Measurements from ENCODE around the gene TUBB1.
"Not testable (repeated sequence)": the region's sequence is repeated elsewhere in the genome, so short reads cannot be mapped to it uniquely, and the experiment has no call there.

The TUBB1 gene

DNA sequence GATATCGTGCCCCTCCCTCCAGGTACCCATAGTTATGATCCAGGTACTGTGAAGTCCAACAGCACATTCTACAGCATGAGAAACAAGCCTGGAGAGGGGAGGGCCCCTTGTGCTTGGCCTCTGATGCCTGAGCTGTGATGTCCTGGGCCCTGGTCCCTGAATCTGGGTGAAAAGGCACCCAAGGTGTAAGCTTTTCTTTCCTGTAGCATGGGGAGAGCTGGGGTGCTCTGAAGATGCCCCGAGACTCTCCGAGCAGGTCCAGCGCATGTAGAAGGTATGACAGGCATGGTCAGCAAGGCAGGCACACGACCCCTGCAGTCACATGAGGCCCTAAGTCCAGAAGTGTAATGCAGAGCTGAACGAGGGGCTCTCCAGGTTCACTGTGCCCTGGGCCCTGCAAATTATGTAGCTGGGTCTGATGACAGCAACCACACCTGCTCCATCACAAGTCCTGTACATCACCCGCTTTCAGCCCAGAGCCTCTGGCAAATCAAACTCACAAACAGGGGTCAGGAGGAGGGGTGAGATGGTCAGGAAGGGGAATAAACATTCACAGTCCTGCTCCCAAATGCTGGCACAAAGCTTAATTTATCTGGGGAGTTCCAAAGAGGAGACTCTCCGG is 10.4 kb upstream of the TUBB1 start:
- Histone ChIP-seq H3K56ac (ENCODE audit: low read length) (no peak overlapping the region), H3K27me3 (ENCODE audit: insufficient read depth, low read length, poor library complexity) (no peaks in the 10 kb centered on the region), H3K79me1 (ENCODE audit: low read length) (peaks cover 5% of the 10 kb centered on the region), H3K23ac (ENCODE audit: low read length) (no peak overlapping the region), H4K8ac (ENCODE audit: low read depth, low read length) (no peak overlapping the region), H3K18ac (ENCODE audit: low read length) (no peak overlapping the region), H3K4ac (ENCODE audit: low read depth, low read length) (no peak overlapping the region), H3K79me2 (ENCODE audit: control insufficient read depth, insufficient read depth, low read length) (no peaks in the 10 kb centered on the region), H2BK5ac (ENCODE audit: low read length) (no peak overlapping the region), H2BK120ac (ENCODE audit: low read depth, low read length) (no peak overlapping the region), H3K4me2 (ENCODE audit: low read length) (no peak overlapping the region), H2AK5ac (ENCODE audit: low read length) (no peak overlapping the region), H3K4me1 (ENCODE audit: control insufficient read depth, low read depth, low read length) (peaks cover 3% of the 10 kb centered on the region), H2BK15ac (replicated peaks; ENCODE audit: low read depth) (no peak overlapping the region), H3K4me3 (ENCODE audit: low read length) (no peak overlapping the region), H3K9ac (ENCODE audit: low read length) (no peak overlapping the region), H3K27ac (ENCODE audit: low read depth, low read length) (no peak overlapping the region), H4K5ac (ENCODE audit: low read length) (no peak overlapping the region), H3K36me3 (ENCODE audit: control insufficient read depth, insufficient read depth, low read length) (no peaks in the 10 kb centered on the region)
- WGBS (ENCODE audit: extremely low coverage, insufficient coverage, low lambda C conversion rate) = no CpG with 5 or more reads among the region's 8 CpGs
- DNase-seq = no peak

DNA sequence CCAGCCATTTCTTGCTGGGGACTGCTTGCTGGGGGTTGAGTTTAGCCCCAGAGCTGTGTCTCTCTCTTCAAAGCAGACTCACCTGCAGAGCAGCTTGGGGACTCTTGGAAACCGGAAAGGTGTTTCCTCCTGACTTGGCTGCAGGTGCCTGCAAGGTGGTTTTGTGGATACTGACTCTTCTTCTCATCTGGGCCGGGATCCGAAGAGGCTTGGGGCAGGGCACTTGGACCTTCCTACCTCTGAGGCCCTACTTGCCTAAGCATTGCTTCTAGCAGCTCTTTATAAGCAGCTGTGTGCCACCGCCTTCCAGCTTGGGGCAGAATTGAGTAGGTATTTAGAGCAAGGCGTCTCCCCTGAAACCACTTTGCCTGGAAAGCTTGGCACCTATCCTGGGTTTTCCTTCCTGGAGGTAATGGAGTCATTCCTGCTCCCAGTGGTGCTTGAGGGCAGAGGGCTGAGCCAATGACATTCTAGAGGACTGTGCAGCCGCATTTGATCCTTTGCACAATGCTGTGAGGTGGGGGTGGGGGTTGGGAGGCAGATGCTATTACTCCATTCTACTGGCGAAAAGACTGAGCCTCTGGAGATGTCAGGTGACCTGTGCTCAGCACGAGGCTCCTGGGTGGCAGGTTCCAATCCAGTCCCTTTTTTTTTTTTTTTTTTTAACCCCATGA is 8.8 kb upstream of the TUBB1 start:
- Histone ChIP-seq H3K27ac (ENCODE audit: low read depth, low read length) (no peak overlapping the region), H3K36me3 (ENCODE audit: control insufficient read depth, insufficient read depth, low read length) (no peaks in the 10 kb centered on the region), H2BK15ac (replicated peaks; ENCODE audit: low read depth) (no peak overlapping the region)

DNA sequence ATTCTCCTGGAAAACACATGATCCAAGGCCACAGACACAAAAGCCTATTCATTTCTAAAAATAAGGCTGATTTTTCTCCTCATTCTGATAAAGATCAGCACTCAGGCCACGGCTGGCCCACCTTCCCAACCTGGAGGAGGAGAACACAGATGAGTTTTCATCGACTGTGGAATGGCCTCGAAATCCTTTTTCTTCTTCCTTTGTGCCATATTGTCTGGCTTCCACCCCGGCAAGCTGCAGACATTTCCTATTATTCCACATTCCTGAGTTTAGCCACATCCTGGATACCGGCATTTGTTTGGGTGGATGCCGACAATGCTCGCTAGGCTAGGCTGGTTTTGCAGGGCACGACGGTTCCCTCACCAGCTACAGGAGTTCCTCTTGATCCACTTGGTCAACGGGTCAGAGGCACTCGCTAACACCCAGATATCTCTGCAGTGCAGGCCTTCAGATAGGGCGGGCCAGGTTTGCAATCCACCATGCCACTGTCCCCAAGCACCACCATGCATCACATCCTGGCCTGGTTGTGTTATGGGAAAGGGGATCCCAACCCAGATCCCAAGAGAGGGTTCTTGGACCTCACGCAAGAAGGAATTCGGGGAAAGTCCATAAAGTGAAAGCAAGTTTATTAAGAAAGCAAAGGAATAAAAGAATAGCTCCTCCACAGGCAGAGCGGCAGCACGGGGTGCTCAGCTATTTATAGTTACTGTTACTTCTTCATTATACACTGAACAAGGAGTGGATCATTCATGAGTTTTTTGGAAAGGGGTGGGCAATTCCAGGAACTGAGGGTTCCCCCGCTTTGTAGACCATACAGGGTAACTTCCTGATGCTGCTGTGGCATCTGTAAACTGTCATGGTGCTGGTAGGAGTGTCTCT is 8.0 kb upstream of the TUBB1 start:
- no CpG with 5 or more reads among the region's 17 CpGs for WGBS (ENCODE audit: extremely low coverage, insufficient coverage, low lambda C conversion rate)
- no peak overlapping the region for H2BK15ac ChIP-seq (replicated peaks; ENCODE audit: low read depth)
- H3K4me2 ChIP-seq (ENCODE audit: low read length) = no peak overlapping the region
- H3K27me3 ChIP-seq (ENCODE audit: insufficient read depth, low read length, poor library complexity) = no peaks in the 10 kb centered on the region
- H2BK5ac ChIP-seq (ENCODE audit: low read length) = no peak overlapping the region
- H3K79me2 ChIP-seq (ENCODE audit: control insufficient read depth, insufficient read depth, low read length) = no peaks in the 10 kb centered on the region
- H4K8ac ChIP-seq (ENCODE audit: low read depth, low read length) = no peak overlapping the region
- H3K36me3 ChIP-seq (ENCODE audit: control insufficient read depth, insufficient read depth, low read length) = no peaks in the 10 kb centered on the region
- DNase-seq = peak; percentile 83
- no peak overlapping the region for H4K5ac ChIP-seq (ENCODE audit: low read length)
- H3K23ac ChIP-seq (ENCODE audit: low read length) = no peak overlapping the region
- H3K79me1 ChIP-seq (ENCODE audit: low read length) = peaks cover 2% of the 10 kb centered on the region
- peaks cover 3% of the 10 kb centered on the region for H3K4me1 ChIP-seq (ENCODE audit: control insufficient read depth, low read depth, low read length)
- no peak overlapping the region for H3K4ac ChIP-seq (ENCODE audit: low read depth, low read length)
- H3K27ac ChIP-seq (ENCODE audit: low read depth, low read length) = no peak overlapping the region
- no peak overlapping the region for H2AK5ac ChIP-seq (ENCODE audit: low read length)
- no peak overlapping the region for H3K4me3 ChIP-seq (ENCODE audit: low read length)
- no peak overlapping the region for H2BK120ac ChIP-seq (ENCODE audit: low read depth, low read length)
- H3K18ac ChIP-seq (ENCODE audit: low read length) = no peak overlapping the region
- H3K9ac ChIP-seq (ENCODE audit: low read length) = no peak overlapping the region
- H3K56ac ChIP-seq (ENCODE audit: low read length) = no peak overlapping the region

More for the DNA sequence above, 8.8 kb upstream of the TUBB1 start:
- WGBS (ENCODE audit: extremely low coverage, insufficient coverage, low lambda C conversion rate) = no CpG with 5 or more reads among the region's 8 CpGs
- no peak overlapping the region for H3K4me3 ChIP-seq (ENCODE audit: low read length)
- H4K8ac ChIP-seq (ENCODE audit: low read depth, low read length) = no peak overlapping the region
- H3K4ac ChIP-seq (ENCODE audit: low read depth, low read length) = no peak overlapping the region
- peaks cover 3% of the 10 kb centered on the region for H3K4me1 ChIP-seq (ENCODE audit: control insufficient read depth, low read depth, low read length)
- H3K27me3 ChIP-seq (ENCODE audit: insufficient read depth, low read length, poor library complexity) = no peaks in the 10 kb centered on the region
- no peak overlapping the region for H3K23ac ChIP-seq (ENCODE audit: low read length)
- no peaks in the 10 kb centered on the region for H3K79me2 ChIP-seq (ENCODE audit: control insufficient read depth, insufficient read depth, low read length)
- no peak overlapping the region for H3K9ac ChIP-seq (ENCODE audit: low read length)
- H3K4me2 ChIP-seq (ENCODE audit: low read length) = no peak overlapping the region
- DNase-seq = peak; percentile 20
- no peak overlapping the region for H2AK5ac ChIP-seq (ENCODE audit: low read length)
- peaks cover 3% of the 10 kb centered on the region for H3K79me1 ChIP-seq (ENCODE audit: low read length)
- no peak overlapping the region for H3K18ac ChIP-seq (ENCODE audit: low read length)
- H4K5ac ChIP-seq (ENCODE audit: low read length) = no peak overlapping the region
- no peak overlapping the region for H3K56ac ChIP-seq (ENCODE audit: low read length)
- no peak overlapping the region for H2BK120ac ChIP-seq (ENCODE audit: low read depth, low read length)
- no peak overlapping the region for H2BK5ac ChIP-seq (ENCODE audit: low read length)

DNA sequence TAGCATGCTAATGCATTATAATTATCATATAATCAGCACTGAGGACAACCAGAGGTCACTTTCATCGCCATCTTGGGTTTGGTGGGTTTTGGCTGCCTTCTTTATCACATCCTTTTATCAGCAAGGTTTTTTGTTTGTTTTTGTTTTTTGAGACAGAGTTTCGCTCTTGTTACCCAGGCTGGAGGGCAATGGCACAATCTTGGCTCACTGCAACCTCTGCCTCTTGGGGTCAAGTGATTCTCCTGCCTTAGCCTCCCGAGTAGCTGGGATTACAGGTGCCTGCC is 7.4 kb upstream of the TUBB1 start:
- not testable (repeated sequence) for H3K27me3 ChIP-seq (ENCODE audit: insufficient read depth, low read length, poor library complexity); H3K79me2 ChIP-seq (ENCODE audit: control insufficient read depth, insufficient read depth, low read length); H3K4me2 ChIP-seq (ENCODE audit: low read length); H2BK120ac ChIP-seq (ENCODE audit: low read depth, low read length); H3K4me1 ChIP-seq (ENCODE audit: control insufficient read depth, low read depth, low read length); H4K8ac ChIP-seq (ENCODE audit: low read depth, low read length); H2AK5ac ChIP-seq (ENCODE audit: low read length); H3K4ac ChIP-seq (ENCODE audit: low read depth, low read length); H3K79me1 ChIP-seq (ENCODE audit: low read length); H2BK5ac ChIP-seq (ENCODE audit: low read length); H3K56ac ChIP-seq (ENCODE audit: low read length); H2BK15ac ChIP-seq (replicated peaks; ENCODE audit: low read depth); H4K5ac ChIP-seq (ENCODE audit: low read length); H3K27ac ChIP-seq (ENCODE audit: low read depth, low read length); H3K23ac ChIP-seq (ENCODE audit: low read length); H3K36me3 ChIP-seq (ENCODE audit: control insufficient read depth, insufficient read depth, low read length); H3K9ac ChIP-seq (ENCODE audit: low read length); DNase-seq; H3K18ac ChIP-seq (ENCODE audit: low read length); H3K4me3 ChIP-seq (ENCODE audit: low read length)
- no CpG with 5 or more reads among the region's 3 CpGs for WGBS (ENCODE audit: extremely low coverage, insufficient coverage, low lambda C conversion rate)

DNA sequence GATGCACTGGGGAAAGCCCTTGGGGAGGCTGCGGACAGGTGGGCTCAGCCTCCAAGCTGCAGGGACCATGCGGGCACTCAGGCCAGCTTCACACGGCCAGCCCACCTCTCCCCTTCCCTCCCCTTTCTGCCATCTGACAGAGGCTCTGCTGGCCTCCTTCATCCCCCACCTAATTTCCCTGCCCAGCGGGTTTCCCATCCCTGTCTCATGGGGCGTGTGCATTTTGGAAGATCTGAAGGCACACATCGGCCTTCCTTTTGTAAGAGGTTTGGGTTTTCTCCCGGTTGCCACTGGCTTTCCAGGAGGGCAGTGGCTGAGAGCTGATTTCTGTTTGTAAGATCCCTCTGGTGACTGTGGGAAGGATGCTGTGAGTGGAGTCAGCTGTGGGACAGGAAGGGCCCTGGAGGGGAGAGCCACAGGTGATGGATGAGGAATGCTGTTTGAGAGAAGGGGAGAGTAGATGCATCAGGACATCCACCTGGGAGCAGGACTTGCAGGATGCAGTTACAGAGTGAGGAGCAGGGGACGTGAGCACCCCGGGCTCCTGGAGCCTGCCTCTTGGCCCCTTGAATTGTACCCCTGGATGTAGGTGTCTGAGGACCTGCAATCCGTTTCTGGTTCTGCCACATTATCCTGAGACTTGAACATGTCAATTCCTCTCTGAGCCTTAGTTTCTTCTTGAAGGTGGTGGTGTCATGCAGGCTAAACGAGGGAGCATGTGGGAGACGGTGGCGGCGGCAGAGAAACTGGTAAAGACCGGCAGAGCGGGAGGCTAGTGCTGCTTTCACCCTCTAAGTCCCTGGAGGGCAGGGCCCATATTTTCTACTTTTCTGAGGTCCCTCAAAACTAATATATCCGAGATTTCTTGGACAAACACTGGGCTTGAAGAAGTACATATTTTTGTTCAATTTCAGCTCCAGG is 5.9 kb upstream of the TUBB1 start:
- no peaks in the 10 kb centered on the region for H3K36me3 ChIP-seq (ENCODE audit: control insufficient read depth, insufficient read depth, low read length)
- no peak overlapping the region for H2AK5ac ChIP-seq (ENCODE audit: low read length)
- H3K56ac ChIP-seq (ENCODE audit: low read length) = no peak overlapping the region
- no peak overlapping the region for H3K4me2 ChIP-seq (ENCODE audit: low read length)
- no peak overlapping the region for H3K27ac ChIP-seq (ENCODE audit: low read depth, low read length)
- no peak overlapping the region for H3K4me3 ChIP-seq (ENCODE audit: low read length)
- WGBS (ENCODE audit: extremely low coverage, insufficient coverage, low lambda C conversion rate) = no CpG with 5 or more reads among the region's 17 CpGs
- DNase-seq = no peak
- peaks cover 3% of the 10 kb centered on the region for H3K4me1 ChIP-seq (ENCODE audit: control insufficient read depth, low read depth, low read length)
- no peak overlapping the region for H3K4ac ChIP-seq (ENCODE audit: low read depth, low read length)
- H4K8ac ChIP-seq (ENCODE audit: low read depth, low read length) = no peak overlapping the region
- no peaks in the 10 kb centered on the region for H3K79me2 ChIP-seq (ENCODE audit: control insufficient read depth, insufficient read depth, low read length)
- no peaks in the 10 kb centered on the region for H3K27me3 ChIP-seq (ENCODE audit: insufficient read depth, low read length, poor library complexity)
- H2BK5ac ChIP-seq (ENCODE audit: low read length) = no peak overlapping the region
- H3K79me1 ChIP-seq (ENCODE audit: low read length) = no peaks in the 10 kb centered on the region
- no peak overlapping the region for H4K5ac ChIP-seq (ENCODE audit: low read length)
- no peak overlapping the region for H2BK15ac ChIP-seq (replicated peaks; ENCODE audit: low read depth)
- no peak overlapping the region for H3K9ac ChIP-seq (ENCODE audit: low read length)
- no peak overlapping the region for H3K18ac ChIP-seq (ENCODE audit: low read length)
- H3K23ac ChIP-seq (ENCODE audit: low read length) = no peak overlapping the region
- H2BK120ac ChIP-seq (ENCODE audit: low read depth, low read length) = no peak overlapping the region
